MM.1S (cell line): ENCODE results near the gene CTTN.

ENCODE experiments used
- DNase-seq: peaks from one replicate; pipeline ENCODE4 v3.0.0-alpha.2; 2015
- H2AFZ ChIP-seq: fragments of 300-600 bp; sonication (generic); 2 replicates; pipeline ENCODE4 v1.6.0; 2016; ENCODE audit warnings: antibody characterized with exemption, low read length
- H3F3A ChIP-seq: fragments of 300-600 bp; sonication (generic); 2 replicates; pipeline ENCODE4 v1.6.1; 2016; ENCODE audit warnings: mild to moderate bottlenecking, antibody characterized with exemption, low read length, moderate library complexity, mixed read lengths; ENCODE audit not compliant: insufficient read depth
- H3K27ac ChIP-seq: fragments of 300-600 bp; sonication (generic); 2 replicates; pipeline ENCODE4 v1.5.1; 2016; ENCODE audit warnings: mild to moderate bottlenecking, low read length
- H3K27me3 ChIP-seq: fragments of 300-600 bp; sonication (generic); replicated peaks from 2 replicates; pipeline ENCODE4 v1.6.0; 2016; ENCODE audit warnings: low read length; ENCODE audit not compliant: insufficient read depth
- H3K36me3 ChIP-seq: fragments of 300-600 bp; sonication (generic); replicated peaks from 2 replicates; pipeline ENCODE4 v1.6.1; 2016; ENCODE audit warnings: mild to moderate bottlenecking, low read length, mixed read lengths; ENCODE audit not compliant: insufficient read depth
- H3K4me1 ChIP-seq: fragments of 300-600 bp; sonication (generic); 2 replicates; pipeline ENCODE4 v1.6.1; 2016; ENCODE audit warnings: low read length, mixed read lengths
- H3K4me2 ChIP-seq: fragments of 300-600 bp; sonication (generic); 2 replicates; pipeline ENCODE4 v1.6.0; 2016; ENCODE audit warnings: low read depth, low read length
- H3K4me3 ChIP-seq: fragments of 300-600 bp; sonication (generic); 2 replicates; pipeline ENCODE4 v1.5.1; 2016; ENCODE audit warnings: low read length, mixed read lengths
- H3K79me2 ChIP-seq: fragments of 300-600 bp; sonication (generic); 2 replicates; pipeline ENCODE4 v1.6.1; 2016; ENCODE audit warnings: mixed run types, low read length, mixed read lengths
- H3K9ac ChIP-seq: fragments of 300-600 bp; sonication (generic); 2 replicates; pipeline ENCODE4 v1.6.1; 2016; ENCODE audit warnings: low read length, mixed read lengths
- H3K9me2 ChIP-seq: fragments of 300-600 bp; sonication (generic); replicated peaks from 2 replicates; pipeline ENCODE4 v1.6.1; 2016; ENCODE audit warnings: mild to moderate bottlenecking, low read length, mixed read lengths; ENCODE audit not compliant: insufficient read depth
- H3K9me3 ChIP-seq: fragments of 300-600 bp; sonication (generic); replicated peaks from 2 replicates; pipeline ENCODE4 v1.6.1; 2016; ENCODE audit warnings: mild to moderate bottlenecking, low read length, mixed read lengths; ENCODE audit not compliant: insufficient read depth
- H4K20me1 ChIP-seq: fragments of 300-600 bp; sonication (generic); 2 replicates; pipeline ENCODE4 v1.6.1; 2016; ENCODE audit warnings: mild to moderate bottlenecking, low read length, moderate library complexity, mixed read lengths; ENCODE audit not compliant: insufficient read depth
- EZH2 ChIP-seq: fragments of 300-600 bp; sonication (generic); optimal IDR thresholded peaks from 2 replicates; pipeline ENCODE3; 2017; ENCODE audit warnings: low read depth, mild to moderate bottlenecking, antibody characterized with exemption, low read length, mixed read lengths
- EZH2phosphoT487 ChIP-seq: fragments of 300-600 bp; sonication (generic); IDR thresholded peaks from 2 replicates; pipeline ENCODE4 v1.6.1; 2018; ENCODE audit warnings: antibody characterized with exemption, low read length
- TF ChIP-seq, protein P1 (sequence below): fragments of 300-600 bp; sonication (generic); IDR thresholded peaks from 2 replicates; pipeline ENCODE4 v1.5.1; 2016; ENCODE audit warnings: antibody characterized with exemption, low read length, mixed read lengths

Gene CTTN

DNA sequence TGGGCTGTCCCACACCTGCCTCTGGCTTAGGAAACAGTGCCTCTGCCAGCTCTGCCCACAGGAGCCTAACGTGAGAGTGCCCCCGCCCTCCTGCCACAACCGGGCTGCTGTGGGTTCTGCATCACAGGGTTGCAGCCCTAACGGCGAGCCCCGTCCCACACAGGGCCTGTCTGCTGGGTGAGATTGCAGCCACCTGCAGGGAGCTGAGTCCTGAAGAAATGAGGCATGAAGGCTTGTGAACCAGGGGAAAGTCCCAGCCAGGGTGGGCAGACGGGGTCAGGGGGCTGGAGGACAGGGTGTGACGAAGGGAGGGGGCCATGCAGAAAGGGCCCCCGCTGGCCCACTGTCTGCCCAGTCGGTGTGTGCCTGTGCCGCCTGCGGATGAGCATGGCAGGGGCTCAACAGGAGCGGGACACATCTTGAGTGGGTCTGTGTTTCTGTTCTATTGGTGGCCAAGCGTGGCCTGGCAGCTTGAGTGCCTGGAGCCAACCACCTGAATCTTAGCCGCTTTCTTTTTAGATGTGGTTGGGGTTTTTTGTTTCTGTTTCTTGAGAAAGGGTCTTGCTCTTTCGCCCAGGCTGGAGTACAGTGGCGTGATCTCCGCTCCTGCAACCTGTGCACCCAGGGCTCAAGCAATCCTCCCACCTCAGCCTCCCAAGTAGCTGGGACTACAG is 38.9 kb downstream of the CTTN start:
- H3K9me3 ChIP-seq, result no peaks in the 10 kb centered on the region
- H3K9ac ChIP-seq, result no peak overlapping the region
- no peaks in the 10 kb centered on the region for H3K79me2 ChIP-seq
- no peaks in the 10 kb centered on the region for H3K9me2 ChIP-seq
- no peaks in the 10 kb centered on the region for H3K36me3 ChIP-seq
- no peaks in the 10 kb centered on the region for H4K20me1 ChIP-seq
- no peak overlapping the region for H3K4me3 ChIP-seq
- DNase-seq, result no peak
- H3K27me3 ChIP-seq, result peaks cover 93% of the 10 kb centered on the region
- no peak overlapping the region for H3K4me2 ChIP-seq
- H3K4me1 ChIP-seq, result no peaks in the 10 kb centered on the region
- no peaks in the 10 kb centered on the region for H3F3A ChIP-seq
- H2AFZ ChIP-seq, result no peak overlapping the region
- TF ChIP-seq, protein P1, sequence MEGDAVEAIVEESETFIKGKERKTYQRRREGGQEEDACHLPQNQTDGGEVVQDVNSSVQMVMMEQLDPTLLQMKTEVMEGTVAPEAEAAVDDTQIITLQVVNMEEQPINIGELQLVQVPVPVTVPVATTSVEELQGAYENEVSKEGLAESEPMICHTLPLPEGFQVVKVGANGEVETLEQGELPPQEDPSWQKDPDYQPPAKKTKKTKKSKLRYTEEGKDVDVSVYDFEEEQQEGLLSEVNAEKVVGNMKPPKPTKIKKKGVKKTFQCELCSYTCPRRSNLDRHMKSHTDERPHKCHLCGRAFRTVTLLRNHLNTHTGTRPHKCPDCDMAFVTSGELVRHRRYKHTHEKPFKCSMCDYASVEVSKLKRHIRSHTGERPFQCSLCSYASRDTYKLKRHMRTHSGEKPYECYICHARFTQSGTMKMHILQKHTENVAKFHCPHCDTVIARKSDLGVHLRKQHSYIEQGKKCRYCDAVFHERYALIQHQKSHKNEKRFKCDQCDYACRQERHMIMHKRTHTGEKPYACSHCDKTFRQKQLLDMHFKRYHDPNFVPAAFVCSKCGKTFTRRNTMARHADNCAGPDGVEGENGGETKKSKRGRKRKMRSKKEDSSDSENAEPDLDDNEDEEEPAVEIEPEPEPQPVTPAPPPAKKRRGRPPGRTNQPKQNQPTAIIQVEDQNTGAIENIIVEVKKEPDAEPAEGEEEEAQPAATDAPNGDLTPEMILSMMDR, result no peak
- TF ChIP-seq EZH2phosphoT487 (no peak), EZH2 (no peak)
- no peak overlapping the region for H3K27ac ChIP-seq

DNA sequence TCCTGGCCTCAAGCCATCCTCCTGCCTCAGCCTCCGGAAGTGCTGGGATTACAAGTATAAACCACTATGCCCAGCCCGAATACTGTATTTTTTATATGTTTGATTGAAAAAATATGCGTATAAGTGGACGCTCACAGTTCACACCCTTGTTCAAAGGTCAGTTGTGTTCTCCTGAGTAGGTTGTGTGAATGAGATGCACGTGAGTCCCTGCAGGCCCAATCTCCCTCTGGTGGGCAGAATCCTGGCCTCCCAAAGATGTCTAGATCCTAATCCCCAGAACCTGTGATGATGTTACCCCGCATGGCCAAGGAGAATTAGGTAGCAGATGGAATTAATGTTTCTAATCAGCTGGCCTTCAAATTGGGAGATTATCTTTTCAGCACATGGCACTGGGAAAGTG is 41.9 kb downstream of the CTTN start:
- H3K9me2 ChIP-seq, result no peaks in the 10 kb centered on the region
- no peaks in the 10 kb centered on the region for H3F3A ChIP-seq
- no peak overlapping the region for H2AFZ ChIP-seq
- no peak for DNase-seq
- TF ChIP-seq EZH2phosphoT487 (no peak), EZH2 (no peak)
- TF ChIP-seq, protein P1, result no peak
- no peaks in the 10 kb centered on the region for H4K20me1 ChIP-seq
- no peaks in the 10 kb centered on the region for H3K36me3 ChIP-seq
- H3K9ac ChIP-seq, result no peak overlapping the region
- no peak overlapping the region for H3K4me2 ChIP-seq
- H3K4me1 ChIP-seq, result no peaks in the 10 kb centered on the region
- no peaks in the 10 kb centered on the region for H3K9me3 ChIP-seq
- H3K79me2 ChIP-seq, result no peaks in the 10 kb centered on the region
- H3K27ac ChIP-seq, result no peak overlapping the region
- H3K4me3 ChIP-seq, result no peak overlapping the region
- peaks cover 91% of the 10 kb centered on the region for H3K27me3 ChIP-seq

DNA sequence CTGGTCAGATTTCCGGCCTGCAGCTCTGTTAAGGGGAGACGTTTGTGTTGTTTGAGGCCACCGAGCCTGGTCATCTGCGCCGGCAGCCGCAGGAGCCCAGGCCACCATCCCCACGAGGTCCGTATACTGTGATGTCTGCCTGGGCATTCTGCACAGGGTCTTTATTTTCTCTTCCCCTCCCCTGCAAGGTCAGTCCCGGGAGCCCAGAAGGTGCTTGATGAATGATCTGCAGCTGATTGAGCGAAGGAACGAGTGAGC is 45.4 kb downstream of the CTTN start:
- H3K4me2 ChIP-seq, result no peak overlapping the region
- no peaks in the 10 kb centered on the region for H3F3A ChIP-seq

More for the DNA sequence above, 45.4 kb downstream of the CTTN start:
- no peak overlapping the region for H3K27ac ChIP-seq
- H3K9me3 ChIP-seq, result 0 out of 2 replicates have a peak, but pooled peaks cover 3% of the 10 kb centered on the region
- no peaks in the 10 kb centered on the region for H3K9me2 ChIP-seq
- no peaks in the 10 kb centered on the region for H3K36me3 ChIP-seq
- no peaks in the 10 kb centered on the region for H3K4me1 ChIP-seq
- H4K20me1 ChIP-seq, result no peaks in the 10 kb centered on the region
- TF ChIP-seq EZH2phosphoT487, result no peak
- no peak for TF ChIP-seq EZH2
- TF ChIP-seq, protein P1, result no peak
- no peak overlapping the region for H2AFZ ChIP-seq
- peaks cover 82% of the 10 kb centered on the region for H3K27me3 ChIP-seq
- H3K79me2 ChIP-seq, result no peaks in the 10 kb centered on the region
- no peak for DNase-seq
- no peak overlapping the region for H3K9ac ChIP-seq
- H3K4me3 ChIP-seq, result no peak overlapping the region
